ENCODE results near the gene LHFPL6.

GRCh38 chr13:39297664-39298171, 305.3 kb downstream of the LHFPL6 start:
- TF ChIP-seq EP300 (IDR thresholded peaks at IDR 0.05), result no peak
- no peak for TF ChIP-seq CTCF (IDR thresholded peaks at IDR 0.05)

Data from upper lobe of left lung (tissue), 4 donors.